H1 (cell line): ENCODE measurements around the gene KRT83. TPM values are rescaled to one million over a fixed set of nuclear protein-coding genes. Genes with fewer than 3 reads are reported as not detected.
A peak's percentile ranks its signal among the peaks of the same experiment; 100 is the strongest.

Experiments used
- CTCF ChIA-PET: fragments of 300-600 bp; sonication (Branson Sonifier 250); formaldehyde crosslinking; loops from one replicate; lab custom pipeline; 2021; ENCODE audit not compliant: partially characterized antibody; lab: Charles Lee
- POLR2A ChIA-PET: fragments of 300-600 bp; sonication (Branson Sonifier 250); formaldehyde crosslinking; loops from one replicate; lab custom pipeline; 2021; ENCODE audit warnings: inconsistent platforms; ENCODE audit not compliant: partially characterized antibody; lab: Charles Lee
- DNase-seq, 2 experiments: peaks; one replicate each; pipeline versions ENCODE4 v3.0.0 to v3.0.0-alpha.2; 2010 to 2022; ENCODE audit warnings: low spot score in 2 of 2, low read depth in 1 of 2, mixed read lengths in 1 of 2
- FAIRE-seq: peaks from 2 replicates; lab custom pipeline; 2011; peaks lifted over from hg19 to GRCh38; lab: Jason Lieb, UNC
- H2AFZ ChIP-seq: 2 replicates; pipeline ENCODE4 v1.8.1; 2012; ENCODE audit warnings: low read length, inconsistent platforms
- H2AK5ac ChIP-seq: 2 replicates; pipeline ENCODE4 v1.6.1; 2013; ENCODE audit warnings: low read depth, low read length
- H2BK120ac ChIP-seq: replicated peaks from 2 replicates; pipeline ENCODE3; 2013; ENCODE audit warnings: low read depth, low read length, inconsistent platforms
- H2BK12ac ChIP-seq: 2 replicates; pipeline ENCODE4 v1.6.1; 2013; ENCODE audit warnings: low read depth, low read length
- H2BK15ac ChIP-seq: 2 replicates; pipeline ENCODE4 v1.6.1; 2013; ENCODE audit warnings: low read length
- H2BK20ac ChIP-seq: 2 replicates; pipeline ENCODE4 v1.6.1; 2013; ENCODE audit warnings: low read length
- H2BK5ac ChIP-seq: 2 replicates; pipeline ENCODE4 v1.6.1; 2013; ENCODE audit warnings: low read depth, low read length
- H3K14ac ChIP-seq: 2 replicates; pipeline ENCODE4 v1.6.1; 2013; ENCODE audit warnings: inconsistent platforms; ENCODE audit not compliant: insufficient read length
- H3K18ac ChIP-seq: 2 replicates; pipeline ENCODE4 v1.6.1; 2013; ENCODE audit warnings: low read length; ENCODE audit errors: extremely low read depth
- H3K23ac ChIP-seq: 2 replicates; pipeline ENCODE4 v1.6.1; 2013; ENCODE audit warnings: inconsistent platforms; ENCODE audit not compliant: insufficient read length
- H3K23me2 ChIP-seq: 2 replicates; pipeline ENCODE4 v1.6.1; 2013; ENCODE audit warnings: low read depth, low read length
- H3K27ac ChIP-seq: 2 replicates; pipeline ENCODE4 v1.6.1; 2011; ENCODE audit warnings: low read depth, low read length, inconsistent platforms
- H3K27me3 ChIP-seq, 4 experiments: replicated peaks in 1 of 4; 1 replicate in 1 of 4; 2 replicates in 3 of 4; pipeline versions ENCODE4 v1.6.1 to v1.8.1; 2011 to 2013; ENCODE audit warnings: low read length in 3 of 4, mild to moderate bottlenecking in 3 of 4, inconsistent platforms in 2 of 4, mixed read lengths in 2 of 4, moderate library complexity in 1 of 4; ENCODE audit not compliant: control insufficient read depth in 3 of 4, insufficient read depth in 3 of 4; ENCODE audit errors: extremely low read depth in 1 of 4
- H3K36me3 ChIP-seq, 4 experiments: 2 replicates each; pipeline versions ENCODE4 v1.6.1 to v1.8.1; 2011 to 2013; ENCODE audit warnings: mild to moderate bottlenecking in 4 of 4, low read length in 3 of 4, moderate library complexity in 2 of 4, control low read depth in 1 of 4, inconsistent platforms in 1 of 4; ENCODE audit not compliant: insufficient read depth in 4 of 4, control insufficient read depth in 2 of 4
- H3K4ac ChIP-seq: replicated peaks from 2 replicates; pipeline ENCODE3; 2013; ENCODE audit warnings: low read length, low read depth, mixed read lengths, inconsistent platforms; ENCODE audit not compliant: insufficient read length
- H3K4me1 ChIP-seq, 4 experiments: replicated peaks in 1 of 4; 1 replicate in 1 of 4; 2 replicates in 3 of 4; pipeline versions ENCODE4 v1.6.1 to v1.8.1; 2011 to 2013; ENCODE audit warnings: low read length in 3 of 4, inconsistent platforms in 2 of 4, mixed read lengths in 1 of 4; ENCODE audit not compliant: insufficient read depth in 4 of 4, control insufficient read depth in 3 of 4
- H3K4me2 ChIP-seq, 2 experiments: 2 replicates each; pipeline versions ENCODE4 v1.6.1 to v1.8.1; 2011 to 2013; ENCODE audit warnings: low read depth in 2 of 2, low read length in 2 of 2, control low read depth in 1 of 2, inconsistent platforms in 1 of 2, mild to moderate bottlenecking in 1 of 2; ENCODE audit not compliant: insufficient read depth in 1 of 2
- H3K4me3 ChIP-seq, 4 experiments: fragments of 200-600, 300-600 bp in 1 of 4; sonication (generic), shearing (Covaris generic), sonication (Bioruptor Twin) in 1 of 4; 2 replicates each; pipeline versions ENCODE4 v1.5.1 to v1.8.1; 2011 to 2016; ENCODE audit warnings: low read length in 4 of 4, low read depth in 3 of 4, control low read depth in 2 of 4, inconsistent platforms in 2 of 4, mild to moderate bottlenecking in 2 of 4, mixed read lengths in 1 of 4, moderate library complexity in 1 of 4; ENCODE audit not compliant: insufficient read depth in 2 of 4; ENCODE audit errors: extremely low read depth in 1 of 4
- H3K56ac ChIP-seq: replicated peaks from 2 replicates; pipeline ENCODE3; 2013; ENCODE audit warnings: low read depth, mild to moderate bottlenecking, mixed read lengths, low read length, inconsistent platforms; ENCODE audit not compliant: insufficient read length
- H3K79me1 ChIP-seq: 2 replicates; pipeline ENCODE4 v1.6.1; 2013; ENCODE audit warnings: low read depth, low read length, control low read depth
- H3K79me2 ChIP-seq, 2 experiments: 2 replicates each; pipeline versions ENCODE4 v1.6.1 to v1.8.1; 2012 to 2013; ENCODE audit warnings: low read length in 2 of 2, mild to moderate bottlenecking in 2 of 2, inconsistent platforms in 1 of 2; ENCODE audit not compliant: insufficient read depth in 2 of 2, control insufficient read depth in 1 of 2
- H3K9ac ChIP-seq, 4 experiments: replicated peaks in 1 of 4; 1 replicate in 1 of 4; 2 replicates in 3 of 4; pipeline versions ENCODE4 v1.6.1 to v1.8.1; 2011 to 2013; ENCODE audit warnings: low read depth in 3 of 4, low read length in 3 of 4, control low read depth in 2 of 4, mild to moderate bottlenecking in 2 of 4, moderate library complexity in 2 of 4, inconsistent platforms in 1 of 4; ENCODE audit errors: extremely low read depth in 1 of 4
- H3K9me3 ChIP-seq, 2 experiments: 2 replicates each; pipeline versions ENCODE4 v1.6.1 to v1.8.1; 2012 to 2013; ENCODE audit warnings: mild to moderate bottlenecking in 2 of 2, moderate library complexity in 2 of 2, control low read depth in 1 of 2, inconsistent platforms in 1 of 2, low read depth in 1 of 2, low read length in 1 of 2, mixed read lengths in 1 of 2; ENCODE audit not compliant: insufficient read depth in 2 of 2
- H4K20me1 ChIP-seq, 2 experiments: replicated peaks in 1 of 2; 2 replicates each; pipeline versions ENCODE3 to v1.8.1; 2011 to 2013; ENCODE audit warnings: inconsistent platforms in 2 of 2, low read length in 2 of 2, mild to moderate bottlenecking in 1 of 2; ENCODE audit not compliant: insufficient read depth in 2 of 2, control insufficient read depth in 1 of 2
- H4K5ac ChIP-seq: 2 replicates; pipeline ENCODE4 v1.6.1; 2013; ENCODE audit warnings: low read length, low read depth, mixed read lengths, inconsistent platforms; ENCODE audit not compliant: insufficient read length
- H4K8ac ChIP-seq: 2 replicates; pipeline ENCODE4 v1.8.0; 2013; ENCODE audit warnings: mild to moderate bottlenecking, moderate library complexity, low read length, inconsistent platforms; ENCODE audit not compliant: insufficient read depth; ENCODE audit errors: extremely low read depth
- H4K91ac ChIP-seq: replicated peaks from 2 replicates; pipeline ENCODE3; 2013; ENCODE audit warnings: low read length, mixed read lengths, inconsistent platforms; ENCODE audit not compliant: insufficient read length
- BACH1 ChIP-seq: IDR thresholded peaks from 2 replicates; pipeline ENCODE4 v1.6.1; 2012; ENCODE audit warnings: low read length, improper control_type of control experiment
- PHF8 ChIP-seq: fragments of 200-600 bp; sonication (generic); conservative IDR thresholded peaks from 2 replicates; pipeline ENCODE4 v1.7.1; 2012; ENCODE audit warnings: low read depth, mild to moderate bottlenecking, inconsistent platforms, low read length, moderate library complexity
- RBBP5 ChIP-seq: IDR thresholded peaks from 2 replicates; pipeline ENCODE4 v1.7.1; 2012; ENCODE audit warnings: low read depth, mild to moderate bottlenecking, inconsistent platforms, low read length, moderate library complexity, borderline replicate concordance
- TEAD4 ChIP-seq: IDR thresholded peaks from 2 replicates; pipeline ENCODE4 v1.6.1; 2012; ENCODE audit warnings: low read depth, low read length, inconsistent platforms, mixed read lengths
- WGBS, 2 experiments: shearing (Covaris generic) in 1 of 2; methylation state at CpG; one replicate each; pipeline versions ENCODE4 v1.1.6 to v1.1.7; 2013 to 2015; ENCODE audit warnings: low lambda C conversion rate in 2 of 2, mixed read lengths in 2 of 2, inconsistent platforms in 1 of 2, low coverage in 1 of 2, missing lambda C conversion rate in 1 of 2; ENCODE audit not compliant: insufficient replicate concordance in 2 of 2, insufficient coverage in 1 of 2, insufficient read length in 1 of 2; ENCODE audit errors: extremely low coverage in 1 of 2, missing lambda C conversion rate in 1 of 2; 5-methylcytosine and 5-hydroxymethylcytosine counted together
- polyA plus RNA-seq, 7 experiments: library from polyadenylated mRNA; depleted of rRNA in 3 of 7; stranded (reverse) in 5 of 7; unstranded in 2 of 7; fragments of >200 nt in 5 of 7; fragments of 200-250 nt in 2 of 7; gene quantifications; 1 replicate in 5 of 7; 2 replicates in 1 of 7; 4 replicates in 1 of 7; pipeline versions ENCODE4 v1.2.1 to v1.2.3, GENCODE V29; 2011 to 2013; ENCODE audit warnings: missing spikeins in 2 of 7, mixed read lengths in 2 of 7
- total RNA-seq: library from RNA; stranded (reverse); fragmentation: NEBNext Ultra II Directional; extraction: Animal tissue kit (Norgen Biotek cat#: 25700); gene quantifications from 2 replicates; pipeline ENCODE4 v1.2.1, GENCODE V29; 2021
- TF ChIP-seq, protein P1 (sequence below), 3 experiments: IDR thresholded peaks; 1 replicate in 2 of 3; 2 replicates in 1 of 3; pipeline versions ENCODE4 v1.5.1 to v1.6.1; 2011; ENCODE audit warnings: low read length in 3 of 3, mild to moderate bottlenecking in 3 of 3, inconsistent platforms in 2 of 3, low read depth in 1 of 3, moderate library complexity in 1 of 3; ENCODE audit not compliant: insufficient read depth in 1 of 3; ENCODE audit errors: control extremely low read depth in 1 of 3

KRT83 gene
- total and polyA plus RNA-seq, 2 of the 8 experiments (the other 6 are each of a cell fraction or from before 2014, with no cell fraction given): not detected

DNA sequence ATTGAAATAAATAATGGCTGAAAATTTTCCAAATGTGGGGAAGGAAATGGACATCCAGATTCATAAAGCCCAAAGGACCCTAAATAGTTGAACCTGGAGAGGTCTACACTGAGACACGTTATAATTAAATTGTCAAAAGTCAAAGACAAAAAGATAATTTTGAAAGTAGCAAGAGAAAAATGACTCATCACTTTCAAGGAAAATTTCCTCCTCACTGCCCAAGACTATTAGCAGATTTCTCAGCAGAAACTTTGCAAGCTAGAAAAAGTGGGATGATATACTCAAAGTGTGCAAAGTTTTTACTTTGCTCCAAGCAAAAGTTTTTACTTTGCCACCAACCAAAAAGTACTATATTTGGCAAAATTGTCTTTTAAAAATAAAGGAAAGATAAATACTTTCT, 15.9 kb upstream of the KRT83 start:
- no peaks in the 10 kb centered on the region for H3K79me2 ChIP-seq
- H3K4me2 ChIP-seq: no peak overlapping the region
- H3K4me1 ChIP-seq: peaks cover 0 to 3% (median 0%) of the 10 kb centered on the region in 4 experiments; a peak in 1 of 7 replicates
- CTCF ChIA-PET: interaction anchor here (1.0 to 10.9 kb wide), 12 partner anchors 9 to 544 kb away, joined by 3 to 126 read pairs (median 4); no protein-coding TSS in a partner anchor
- H4K5ac ChIP-seq: no peak overlapping the region
- no peak overlapping the region for H2AFZ ChIP-seq
- no peak overlapping the region for H3K14ac ChIP-seq
- H2BK20ac ChIP-seq: no peak overlapping the region
- H2BK12ac ChIP-seq: no peak overlapping the region
- TF ChIP-seq PHF8 (no peak), TEAD4 (no peak), RBBP5 (no peak), BACH1 (0 out of 2 replicates have a peak, but pooled peaks have one; percentile 11)
- TF ChIP-seq, protein P1, sequence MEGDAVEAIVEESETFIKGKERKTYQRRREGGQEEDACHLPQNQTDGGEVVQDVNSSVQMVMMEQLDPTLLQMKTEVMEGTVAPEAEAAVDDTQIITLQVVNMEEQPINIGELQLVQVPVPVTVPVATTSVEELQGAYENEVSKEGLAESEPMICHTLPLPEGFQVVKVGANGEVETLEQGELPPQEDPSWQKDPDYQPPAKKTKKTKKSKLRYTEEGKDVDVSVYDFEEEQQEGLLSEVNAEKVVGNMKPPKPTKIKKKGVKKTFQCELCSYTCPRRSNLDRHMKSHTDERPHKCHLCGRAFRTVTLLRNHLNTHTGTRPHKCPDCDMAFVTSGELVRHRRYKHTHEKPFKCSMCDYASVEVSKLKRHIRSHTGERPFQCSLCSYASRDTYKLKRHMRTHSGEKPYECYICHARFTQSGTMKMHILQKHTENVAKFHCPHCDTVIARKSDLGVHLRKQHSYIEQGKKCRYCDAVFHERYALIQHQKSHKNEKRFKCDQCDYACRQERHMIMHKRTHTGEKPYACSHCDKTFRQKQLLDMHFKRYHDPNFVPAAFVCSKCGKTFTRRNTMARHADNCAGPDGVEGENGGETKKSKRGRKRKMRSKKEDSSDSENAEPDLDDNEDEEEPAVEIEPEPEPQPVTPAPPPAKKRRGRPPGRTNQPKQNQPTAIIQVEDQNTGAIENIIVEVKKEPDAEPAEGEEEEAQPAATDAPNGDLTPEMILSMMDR (IDR thresholded peaks at IDR 0.05; ENCODE audit: control extremely low read depth in 1 of 3, insufficient read depth in 1 of 3, low read depth in 1 of 3, low read length in 3 of 3): no peak
- TF ChIP-seq, all 59 proteins: peak for 1
- WGBS, 2 experiments: 95% methylated on average over 1 of the region's 1 CpG; no CpG with 5 or more reads in 1 of the 2 experiments
- Histone ChIP-seq H4K8ac (no peak overlapping the region), H4K20me1 (no peaks in the 10 kb centered on the region), H3K4ac (no peak overlapping the region), H3K23ac (no peak overlapping the region), H3K27ac (no peak overlapping the region), H4K91ac (no peak overlapping the region), H3K27me3 (no peaks in the 10 kb centered on the region), H2BK15ac (no peak overlapping the region), H2AK5ac (no peak overlapping the region), H3K56ac (no peak overlapping the region), H3K23me2 (no peaks in the 10 kb centered on the region), H3K18ac (no peak overlapping the region), H3K36me3 (no peaks in the 10 kb centered on the region), H3K79me1 (no peaks in the 10 kb centered on the region), H2BK5ac (no peak overlapping the region), H2BK120ac (no peak overlapping the region), H3K4me3 (no peak overlapping the region), H3K9me3 (no peaks in the 10 kb centered on the region), H3K9ac (no peak overlapping the region)
- POLR2A ChIA-PET: interaction anchor here (1.2 kb wide), 1 partner anchor 10 kb away, joined by 3 read pairs; no protein-coding TSS in a partner anchor
- DNase-seq (no peak), FAIRE-seq (no peak)
